HEK293 (cell line): ENCODE results near the gene ST8SIA5.

Experiments
- CTCF ChIA-PET: fragments of 350-600 bp; formaldehyde crosslinking; extraction: SDS; loops from one replicate; lab custom pipeline; 2021; ENCODE audit warnings: antibody characterized with exemption; lab: Yijun Ruan, JAX
- POLR2A ChIA-PET: fragments of 300-600 bp; formaldehyde crosslinking; extraction: SDS; loops from one replicate; lab custom pipeline; 2020; ENCODE audit warnings: antibody characterized with exemption, inconsistent platforms; lab: Yijun Ruan, JAX
- H3K27ac ChIP-seq: fragments of 200-500 bp; sonication (Bioruptor generic); 2 replicates; pipeline ENCODE4 v1.5.1; 2014; ENCODE audit warnings: low read depth, low read length, control low read depth, inconsistent platforms; ENCODE audit errors: extremely low read depth
- H3K36me3 ChIP-seq, 2 experiments: fragments of 200-500 bp in 1 of 2; sonication (Bioruptor generic) in 1 of 2; 1 replicate in 1 of 2; 2 replicates in 1 of 2; pipeline ENCODE4 v1.5.1; 2014 to 2017; ENCODE audit warnings: inconsistent platforms in 2 of 2, low read length in 2 of 2; ENCODE audit not compliant: control insufficient read depth in 2 of 2, insufficient read depth in 1 of 2
- H3K4me1 ChIP-seq: fragments of 200-500 bp; sonication (Bioruptor generic); 2 replicates; pipeline ENCODE4 v1.5.1; 2014; ENCODE audit warnings: mild to moderate bottlenecking, low read length, inconsistent platforms; ENCODE audit not compliant: control insufficient read depth, insufficient read depth
- H3K4me3 ChIP-seq: 2 replicates; pipeline ENCODE4 v1.5.1; 2011; ENCODE audit warnings: low read depth, mild to moderate bottlenecking, control low read depth, low read length, moderate library complexity
- H3K9me3 ChIP-seq: fragments of 200-500 bp; sonication (Bioruptor generic); 2 replicates; pipeline ENCODE4 v1.5.1; 2014; ENCODE audit warnings: low read depth, low read length, inconsistent platforms; ENCODE audit not compliant: control insufficient read depth, insufficient read depth
- GLIS1 ChIP-seq: fragments of 450-650 bp; formaldehyde crosslinking; IDR thresholded peaks from 2 replicates; pipeline ENCODE4 v1.5.1; 2016; ENCODE audit warnings: missing biosample characterization, missing genetic modification characterization
- HOXD13 ChIP-seq: sonication (generic); formaldehyde crosslinking; IDR thresholded peaks from 2 replicates; pipeline ENCODE4 v1.8.0; 2022; ENCODE audit warnings: missing genetic modification reagents, borderline replicate concordance
- TSHZ1 ChIP-seq: fragments of 450-650 bp; formaldehyde crosslinking; IDR thresholded peaks from 2 replicates; pipeline ENCODE4 v1.5.1; 2016; ENCODE audit warnings: missing biosample characterization, missing genetic modification characterization, borderline replicate concordance
- ZBTB11 ChIP-seq: fragments of 450-650 bp; formaldehyde crosslinking; conservative IDR thresholded peaks from 2 replicates; pipeline ENCODE4 v1.5.1; 2016; ENCODE audit warnings: low read depth, missing biosample characterization, missing genetic modification characterization
- ZNF138 ChIP-seq: fragments of 450-650 bp; formaldehyde crosslinking; IDR thresholded peaks from 2 replicates; pipeline ENCODE4 v1.5.1; 2016; ENCODE audit warnings: missing biosample characterization, missing genetic modification characterization, borderline replicate concordance
- ZNF184 ChIP-seq: fragments of 450-650 bp; IDR thresholded peaks from 2 replicates; pipeline ENCODE4 v1.5.1; 2018; ENCODE audit warnings: missing biosample characterization, mild to moderate bottlenecking, missing genetic modification characterization
- ZNF248 ChIP-seq: fragments of 450-650 bp; formaldehyde crosslinking; IDR thresholded peaks from 2 replicates; pipeline ENCODE4 v1.5.1; 2017; ENCODE audit warnings: missing biosample characterization, missing genetic modification characterization
- ZNF266 ChIP-seq: fragments of 450-650 bp; formaldehyde crosslinking; IDR thresholded peaks from 2 replicates; pipeline ENCODE4 v1.5.1; 2016; ENCODE audit warnings: missing biosample characterization, missing genetic modification characterization, low read depth
- ZNF302 ChIP-seq: fragments of 450-650 bp; formaldehyde crosslinking; IDR thresholded peaks from 2 replicates; pipeline ENCODE4 v1.5.1; 2016; ENCODE audit warnings: missing biosample characterization, missing genetic modification characterization, low read depth
- ZNF433 ChIP-seq: fragments of 450-650 bp; formaldehyde crosslinking; IDR thresholded peaks from 2 replicates; pipeline ENCODE4 v1.5.1; 2016; ENCODE audit warnings: missing biosample characterization, missing genetic modification characterization, low read depth
- ZNF530 ChIP-seq: fragments of 450-650 bp; formaldehyde crosslinking; IDR thresholded peaks from 2 replicates; pipeline ENCODE4 v1.5.1; 2016; ENCODE audit warnings: low read depth, missing biosample characterization, missing genetic modification characterization
- ZNF544 ChIP-seq: fragments of 450-650 bp; formaldehyde crosslinking; IDR thresholded peaks from 2 replicates; pipeline ENCODE4 v1.5.0; 2017; ENCODE audit warnings: missing biosample characterization, missing genetic modification characterization
- ZNF548 ChIP-seq: fragments of 450-650 bp; formaldehyde crosslinking; IDR thresholded peaks from 2 replicates; pipeline ENCODE4 v1.5.1; 2016; ENCODE audit warnings: missing biosample characterization, missing genetic modification characterization
- ZNF571 ChIP-seq: fragments of 450-650 bp; formaldehyde crosslinking; IDR thresholded peaks from 2 replicates; pipeline ENCODE4 v1.5.0; 2017; ENCODE audit warnings: missing biosample characterization, missing genetic modification characterization
- ZNF626 ChIP-seq: fragments of 450-650 bp; sonication (Bioruptor Pico); formaldehyde crosslinking; IDR thresholded peaks from 2 replicates; pipeline ENCODE4 v1.5.1; 2018; ENCODE audit warnings: missing biosample characterization, missing genetic modification characterization, inconsistent platforms
- ZNF660 ChIP-seq: fragments of 450-650 bp; IDR thresholded peaks from 2 replicates; pipeline ENCODE4 v1.5.1; 2018; ENCODE audit warnings: missing biosample characterization, mild to moderate bottlenecking, missing genetic modification characterization
- ZNF677 ChIP-seq: fragments of 450-650 bp; IDR thresholded peaks from 2 replicates; pipeline ENCODE4 v1.5.0; 2018; ENCODE audit warnings: missing biosample characterization, mild to moderate bottlenecking, missing genetic modification characterization, moderate library complexity
- ZNF777 ChIP-seq: fragments of 450-650 bp; formaldehyde crosslinking; IDR thresholded peaks from 2 replicates; pipeline ENCODE4 v1.5.1; 2017; ENCODE audit warnings: missing biosample characterization, missing genetic modification characterization, borderline replicate concordance
- TF ChIP-seq, protein P1 (sequence below): fragments of 450-650 bp; formaldehyde crosslinking; IDR thresholded peaks from 2 replicates; pipeline ENCODE4 v1.5.1; 2016; ENCODE audit warnings: missing biosample characterization, missing genetic modification characterization

ST8SIA5 gene

GRCh38 chr18:46704189-46704588 lies 52.7 kb downstream of the ST8SIA5 start (continued):
- no peak for TF ChIP-seq ZNF433
- TF ChIP-seq, protein P1, sequence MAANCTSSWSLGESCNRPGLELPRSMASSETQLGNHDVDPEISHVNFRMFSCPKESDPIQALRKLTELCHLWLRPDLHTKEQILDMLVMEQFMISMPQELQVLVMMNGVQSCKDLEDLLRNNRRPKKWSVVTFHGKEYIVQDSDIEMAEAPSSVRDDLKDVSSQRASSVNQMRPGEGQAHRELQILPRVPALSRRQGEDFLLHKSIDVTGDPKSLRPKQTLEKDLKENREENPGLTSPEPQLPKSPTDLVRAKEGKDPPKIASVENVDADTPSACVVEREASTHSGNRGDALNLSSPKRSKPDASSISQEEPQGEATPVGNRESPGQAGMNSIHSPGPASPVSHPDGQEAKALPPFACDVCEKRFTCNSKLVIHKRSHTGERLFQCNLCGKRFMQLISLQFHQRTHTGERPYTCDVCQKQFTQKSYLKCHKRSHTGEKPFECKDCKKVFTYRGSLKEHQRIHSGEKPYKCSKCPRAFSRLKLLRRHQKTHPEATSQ (tag by site-specific recombination): no peak
- no peak for TF ChIP-seq ZNF138
- TF ChIP-seq ZNF266: no peak
- no peak for TF ChIP-seq ZNF626 (tag by site-specific recombination)
- no peak for TF ChIP-seq ZNF777 (tag by site-specific recombination)
- TF ChIP-seq ZNF544: no peak
- no peak for TF ChIP-seq ZNF548 (tag by site-specific recombination)
- no peak for TF ChIP-seq TSHZ1
- TF ChIP-seq ZNF571 (tag by site-specific recombination): no peak
- TF ChIP-seq ZNF248 (tag by site-specific recombination): no peak
- TF ChIP-seq, all 188 proteins: peak for 0

- no peaks in the 10 kb centered on the region for H3K9me3 ChIP-seq
- POLR2A ChIA-PET: no interaction called here
- no peaks in the 10 kb centered on the region for H3K4me1 ChIP-seq
- no peak overlapping the region for H3K27ac ChIP-seq
- no peak overlapping the region for H3K4me3 ChIP-seq
- TF ChIP-seq ZNF660 (tag by site-specific recombination): no peak
- TF ChIP-seq HOXD13 (CRISPR knock-in tag): no peak
- no peak for TF ChIP-seq ZNF530 (tag by site-specific recombination)
- no peak for TF ChIP-seq GLIS1 (tag by site-specific recombination)
- TF ChIP-seq ZNF677 (tag by site-specific recombination): no peak
- TF ChIP-seq ZNF184: no peak
- TF ChIP-seq, all 188 proteins: peak for 0
- H3K36me3 ChIP-seq: no peaks in the 10 kb centered on the region
- CTCF ChIA-PET: interaction anchor here (0.6 kb wide), 2 partner anchors 40 to 1327 kb away, joined by 3 read pairs; no protein-coding TSS in a partner anchor
Observed at GRCh38 chr18:46702471-46702870, 54.4 kb downstream of the ST8SIA5 start.

DNA sequence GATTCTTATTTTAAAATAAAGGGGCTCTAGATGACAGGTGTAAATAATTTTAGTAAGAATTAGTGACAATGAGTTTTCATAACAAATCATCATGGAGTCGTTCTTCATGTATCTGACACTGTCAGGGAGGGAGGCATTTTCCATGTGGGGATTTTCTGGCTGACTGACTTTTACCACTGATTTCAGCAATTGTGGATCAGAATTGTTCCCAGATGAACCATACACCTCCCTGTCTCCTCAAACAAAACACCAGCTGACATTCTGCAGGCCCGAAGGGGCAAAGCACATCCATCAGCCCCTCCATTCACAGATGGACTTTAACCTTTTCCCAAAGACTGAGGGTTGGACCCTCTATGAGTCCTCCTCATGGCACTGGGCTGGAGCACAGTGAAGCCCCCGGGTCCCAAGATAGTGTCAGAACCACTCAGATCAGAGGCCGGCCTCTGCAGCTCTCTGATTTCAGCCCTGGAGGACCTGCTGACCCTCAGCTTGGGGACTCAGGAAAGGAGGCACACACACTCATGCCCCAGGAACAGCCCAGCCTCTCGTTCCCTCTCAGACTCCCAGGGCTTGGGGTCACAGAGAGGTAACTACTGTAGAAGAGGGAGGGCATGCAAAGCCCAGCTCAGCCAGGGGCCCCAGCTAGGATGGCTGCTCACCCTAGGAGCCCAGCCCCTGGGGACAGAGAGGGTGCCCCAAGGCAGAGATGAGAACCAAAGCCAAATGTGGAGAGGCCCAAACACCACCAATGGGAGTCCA lies 56.6 kb downstream of the ST8SIA5 start:
- TF ChIP-seq ZNF302 (tag by site-specific recombination) (no peak), ZBTB11 (tag by site-specific recombination) (no peak)
- Histone ChIP-seq H3K4me3 (no peak overlapping the region), H3K4me1 (no peaks in the 10 kb centered on the region), H3K36me3 (no peaks in the 10 kb centered on the region), H3K27ac (no peak overlapping the region), H3K9me3 (no peaks in the 10 kb centered on the region)
- CTCF ChIA-PET: no interaction called here
- POLR2A ChIA-PET: no interaction called here
